Omental fat pad (tissue), 4 donors: ENCODE results near the gene HIPK1. TPM values are rescaled to one million over a fixed set of nuclear protein-coding genes. Genes with fewer than 3 reads are reported as not detected.
A peak's percentile ranks its signal among the peaks of the same experiment; 100 is the strongest.

ENCODE experiments used
- ATAC-seq: fragments of 150-250 bp; one replicate; pipeline ENCODE4 v1.9.1; 2016; ENCODE audit warnings: mild to moderate bottlenecking, moderate library complexity; ENCODE audit not compliant: low FRiP score
- DNase-seq: peaks from one replicate; pipeline ENCODE4 v3.0.0-alpha.2; 2019; ENCODE audit warnings: low spot score
- total RNA-seq, 4 donors: library from RNA; depleted of rRNA; stranded (reverse); fragments of >200 nt; gene quantifications; one replicate each; pipeline ENCODE4 v1.1.0, GENCODE V29; 2016
- TF ChIP-seq, protein P1 (sequence below), 3 donors: fragments of 450-650 bp; IDR thresholded peaks; one replicate each; pipeline ENCODE4 v1.5.1; 2016 to 2017; ENCODE audit warnings: antibody characterized with exemption in 3 of 3, mild to moderate bottlenecking in 3 of 3, moderate library complexity in 2 of 3

Gene HIPK1
- 10 to 100 TPM; 49.6 to 64.6 (median 57.7) TPM for total RNA-seq

GRCh38 chr1:113928941-113929749 is at the start of gene HIPK1:
TSS of gene HIPK1 (plus strand) at chr1:113929324.
- TF ChIP-seq, protein P1, sequence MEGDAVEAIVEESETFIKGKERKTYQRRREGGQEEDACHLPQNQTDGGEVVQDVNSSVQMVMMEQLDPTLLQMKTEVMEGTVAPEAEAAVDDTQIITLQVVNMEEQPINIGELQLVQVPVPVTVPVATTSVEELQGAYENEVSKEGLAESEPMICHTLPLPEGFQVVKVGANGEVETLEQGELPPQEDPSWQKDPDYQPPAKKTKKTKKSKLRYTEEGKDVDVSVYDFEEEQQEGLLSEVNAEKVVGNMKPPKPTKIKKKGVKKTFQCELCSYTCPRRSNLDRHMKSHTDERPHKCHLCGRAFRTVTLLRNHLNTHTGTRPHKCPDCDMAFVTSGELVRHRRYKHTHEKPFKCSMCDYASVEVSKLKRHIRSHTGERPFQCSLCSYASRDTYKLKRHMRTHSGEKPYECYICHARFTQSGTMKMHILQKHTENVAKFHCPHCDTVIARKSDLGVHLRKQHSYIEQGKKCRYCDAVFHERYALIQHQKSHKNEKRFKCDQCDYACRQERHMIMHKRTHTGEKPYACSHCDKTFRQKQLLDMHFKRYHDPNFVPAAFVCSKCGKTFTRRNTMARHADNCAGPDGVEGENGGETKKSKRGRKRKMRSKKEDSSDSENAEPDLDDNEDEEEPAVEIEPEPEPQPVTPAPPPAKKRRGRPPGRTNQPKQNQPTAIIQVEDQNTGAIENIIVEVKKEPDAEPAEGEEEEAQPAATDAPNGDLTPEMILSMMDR (IDR thresholded peaks at IDR 0.05): no peak

DNA sequence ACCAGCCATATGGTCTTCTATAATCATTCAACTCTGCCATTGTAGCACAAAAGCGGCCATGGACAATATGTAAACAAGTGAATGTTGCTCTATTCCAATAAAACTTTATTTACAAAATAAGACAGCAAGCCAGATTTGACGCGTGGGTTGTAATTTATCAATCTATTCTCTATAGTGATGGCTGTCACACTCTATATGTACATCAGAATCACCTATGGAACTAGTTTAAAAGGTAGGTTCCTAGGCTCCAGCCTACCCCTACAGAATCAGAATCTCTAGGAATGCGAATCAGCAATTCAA is 49.4 kb upstream of the HIPK1 start:
- TF ChIP-seq, protein P1 (IDR thresholded peaks at IDR 0.05): no peak
- ATAC-seq (no peak), DNase-seq (no peak)

More at GRCh38 chr1:113928941-113929749, at the start of gene HIPK1:
- ATAC-seq: peak; percentile 96
- DNase-seq: peak; percentile 76

- TF ChIP-seq, protein P1 (IDR thresholded peaks at IDR 0.05): no peak
- DNase-seq: no peak
- ATAC-seq: no peak
Measured at GRCh38 chr1:113881661-113882060, 47.5 kb upstream of the HIPK1 start.

DNA sequence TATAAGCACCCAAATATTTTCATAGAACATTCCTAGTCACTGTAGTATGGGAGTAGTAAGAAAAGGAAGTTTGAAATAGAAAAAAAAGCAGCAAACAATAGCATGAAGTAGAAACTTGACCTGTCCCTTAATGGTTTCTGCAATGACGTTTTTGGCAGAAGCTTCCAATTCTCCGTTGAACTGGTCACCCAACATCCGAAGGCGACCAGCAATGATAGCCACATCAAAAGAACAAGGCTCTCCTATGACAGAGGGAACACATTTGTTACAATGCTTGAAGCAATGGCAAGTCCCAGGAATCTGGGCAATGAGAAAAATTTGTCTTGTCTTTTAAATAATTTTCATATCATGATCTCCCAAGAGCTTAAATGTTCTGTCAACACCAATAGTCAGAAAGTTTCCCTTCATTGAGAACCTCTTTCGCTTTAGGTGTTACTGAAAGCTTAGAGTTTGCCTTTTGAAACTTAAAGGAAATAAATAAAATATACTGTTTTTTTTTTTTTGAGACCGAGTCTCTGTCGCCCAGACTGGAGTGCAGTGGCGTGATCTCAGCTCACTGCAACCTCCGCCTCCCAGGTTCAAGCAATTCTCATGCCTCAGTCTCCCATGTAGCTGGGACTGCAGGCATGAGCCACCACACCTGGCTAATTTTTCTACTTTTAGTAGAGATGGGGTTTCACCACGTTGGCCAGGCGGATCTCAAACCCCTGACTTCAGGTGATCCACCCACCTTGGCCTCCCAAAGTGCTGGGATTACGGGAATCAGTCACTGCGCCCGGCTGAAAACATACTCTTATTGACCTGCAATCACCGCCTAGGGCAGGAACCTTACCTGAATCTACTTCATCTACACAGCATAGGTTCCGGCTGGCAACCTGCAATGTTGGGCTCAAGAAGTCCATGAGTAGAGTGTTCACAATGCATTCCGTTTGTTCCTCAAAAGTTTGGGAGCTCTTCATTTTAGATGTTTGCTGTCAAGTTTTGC is 42.4 kb upstream of the HIPK1 start:
- ATAC-seq (no peak), DNase-seq (no peak)
- TF ChIP-seq, protein P1 (IDR thresholded peaks at IDR 0.05): no peak

GRCh38 chr1:113887402-113888175 is 41.5 kb upstream of the HIPK1 start, which contains the start of gene BCL2L15:
TSS of gene BCL2L15 (minus strand) at chr1:113887581. CDS start at chr1:113887375, 206 bp downstream.
- TF ChIP-seq, protein P1 (IDR thresholded peaks at IDR 0.05): no peak
- ATAC-seq: no peak

DNA sequence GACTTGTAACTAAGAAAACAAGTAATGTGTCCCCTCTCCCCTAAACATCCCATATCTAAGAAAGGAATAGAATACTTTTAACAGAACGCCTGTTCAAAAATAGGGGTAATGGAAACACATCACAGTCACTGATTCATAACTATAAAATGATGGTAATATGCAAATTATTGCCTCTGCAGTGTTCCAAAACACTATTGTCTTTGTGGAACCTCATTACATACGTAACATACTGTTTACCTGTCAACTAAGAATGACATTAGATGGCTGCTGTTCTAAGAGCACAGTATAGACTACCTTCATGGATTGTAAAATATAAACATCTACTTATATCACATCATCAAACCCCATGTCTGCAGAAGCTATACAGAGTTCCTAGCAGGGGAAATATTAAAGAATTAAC is 38.3 kb upstream of the HIPK1 start:
- DNase-seq (no peak), ATAC-seq (no peak)
- TF ChIP-seq, protein P1 (IDR thresholded peaks at IDR 0.05): no peak

More at GRCh38 chr1:113887402-113888175, 41.5 kb upstream of the HIPK1 start, which contains the start of gene BCL2L15:
- no peak for DNase-seq
